ENCODE data around the gene SCARF2. TPM values are rescaled to one million over a fixed set of nuclear protein-coding genes. Genes with fewer than 3 reads are reported as not detected.

SCARF2 gene
- total and polyA plus RNA-seq, 12 donors: 1.8 to 5.3 (median 3.3) TPM

- WGBS, 2 donors: 30 to 68% methylated on average over 80 to 96 of the region's 96 CpGs
- Histone ChIP-seq H3K36me3 (peaks cover 0 to 50% (median 3%) of the 10 kb centered on the region in 9 donors), H3K27ac (peak overlapping the region in 2 of 10 donors; percentile 26 to 43), H3K4me1 (peaks cover 17 to 43% (median 26%) of the 10 kb centered on the region in 9 donors), H3K27me3 (peaks cover 0 to 67% (median 9%) of the 10 kb centered on the region in 7 donors), H3K4me3 (peak overlapping the region in 9 of 10 donors; percentile 14 to 52 (median 36)), H3K9me3 (no peaks in the 10 kb centered on the region)
- ATAC-seq (no peak), DNase-seq (no peak)
- intact Hi-C loops (cut with DNase I): loop anchor here in 1 of 10 donors (10.0 kb wide), 1 partner anchor 139 kb away; no protein-coding TSS in a partner anchor
- TF ChIP-seq CTCF (IDR thresholded peaks at IDR 0.05): no peak
Measured at GRCh38 chr22:20425566-20426258, 11.9 kb downstream of the SCARF2 start.

GRCh38 chr22:20424932-20425565 is 12.6 kb downstream of the SCARF2 start:
- ATAC-seq: peak in 7 of 8 donors; percentile 29 to 82 (median 51)
- no peak for TF ChIP-seq CTCF (IDR thresholded peaks at IDR 0.05)
- Histone ChIP-seq H3K36me3 (peaks cover 0 to 43% (median 3%) of the 10 kb centered on the region in 9 donors), H3K4me1 (peaks cover 14 to 40% (median 24%) of the 10 kb centered on the region in 9 donors), H3K9me3 (no peaks in the 10 kb centered on the region), H3K4me3 (peak overlapping the region in 9 of 10 donors; percentile 14 to 52 (median 36)), H3K27ac (peak overlapping the region in 6 of 10 donors; percentile 13 to 78 (median 60)), H3K27me3 (peaks cover 0 to 60% (median 3%) of the 10 kb centered on the region in 7 donors)
- 65 to 72% methylated on average over 48 to 59 of the region's 59 CpGs for WGBS, 2 donors
- intact Hi-C loops (cut with DNase I): loop anchor here in 3 of 10 donors (5.0 to 10.0 kb wide), 3 partner anchors 32 to 140 kb away; partner anchors contain the start of gene KLHL22 (in 1 of the 3)
- peak in 1 of 2 donors; percentile 81 for DNase-seq

GRCh38 chr22:20424568-20424931 is 13.1 kb downstream of the SCARF2 start:
- intact Hi-C loops (cut with DNase I): loop anchor here in 3 of 10 donors (5.0 to 10.0 kb wide), 3 partner anchors 33 to 140 kb away; partner anchors contain the start of gene KLHL22 (in 1 of the 3)
- peaks cover 0 to 38% (median 2%) of the 10 kb centered on the region in 9 donors for H3K36me3 ChIP-seq
- peak in 2 of 8 donors; percentile 4 to 6 for ATAC-seq
- no peaks in the 10 kb centered on the region for H3K9me3 ChIP-seq
- H3K27ac ChIP-seq: peak overlapping the region in 7 of 10 donors; percentile 13 to 78 (median 57)
- DNase-seq: no peak
- 61 to 62% methylated on average over 15 of the region's 15 CpGs for WGBS, 2 donors
- peak overlapping the region in 4 of 10 donors; percentile 13 to 39 (median 30) for H3K4me3 ChIP-seq
- TF ChIP-seq CTCF (IDR thresholded peaks at IDR 0.05): no peak
- peaks cover 0 to 55% (median 0%) of the 10 kb centered on the region in 7 donors for H3K27me3 ChIP-seq
- H3K4me1 ChIP-seq: peaks cover 14 to 40% (median 24%) of the 10 kb centered on the region in 9 donors

Data from heart right ventricle (tissue), 16 donors.